GM12878 (cell line): ENCODE measurements around the gene SNED1. TPM values are rescaled to one million over a fixed set of nuclear protein-coding genes. Genes with fewer than 3 reads are reported as not detected.
A peak's percentile ranks its signal among the peaks of the same experiment; 100 is the strongest.

Experiments
- ATAC-seq: fragments of 200-7000 bp; cut with Tn5 transposase; 3 replicates; pipeline ENCODE4 v1.9.1; 2020; ENCODE audit warnings: mild to moderate bottlenecking, moderate library complexity
- BruUV-seq: library from RNA; stranded (reverse); fragments of 400-500 nt; replicated peaks from 2 replicates; lab custom pipeline; 2021; lab: Mats Ljungman, UMichigan
- CTCF ChIA-PET: fragments of 300-600 bp; sonication (Branson Sonifier 250); formaldehyde crosslinking; extraction: SDS; loops from one replicate; lab custom pipeline; 2021; ENCODE audit warnings: inconsistent platforms; lab: Yijun Ruan, JAX
- POLR2A ChIA-PET: fragments of 350-600 bp; formaldehyde crosslinking; extraction: SDS; loops from one replicate; lab custom pipeline; 2021; ENCODE audit warnings: inconsistent platforms; lab: Charles Lee
- RAD21 ChIA-PET: fragments of 300-600 bp; sonication (Branson Sonifier 250); formaldehyde crosslinking; loops from one replicate; lab custom pipeline; 2023; ENCODE audit warnings: antibody characterized with exemption; ENCODE audit not compliant: unreplicated experiment; lab: Charles Lee
- SMC1A ChIA-PET: fragments of 300-600 bp; sonication (Branson Sonifier 250); formaldehyde crosslinking; loops from one replicate; lab custom pipeline; 2023; ENCODE audit not compliant: unreplicated experiment, uncharacterized antibody; lab: Charles Lee
- DNase-seq: peaks from one replicate; pipeline ENCODE4 v3.0.0-alpha.2; 2011; ENCODE audit warnings: low read depth, low spot score
- FAIRE-seq: peaks from 3 replicates; lab custom pipeline; 2011; peaks lifted over from hg19 to GRCh38; lab: Jason Lieb, UNC
- H2AFZ ChIP-seq: 2 replicates; pipeline ENCODE4 v1.6.0; 2011; ENCODE audit warnings: low read depth, low read length, control low read depth; ENCODE audit not compliant: control insufficient read depth
- H3K27ac ChIP-seq: 2 replicates; pipeline ENCODE4 v1.5.1; 2011; ENCODE audit warnings: control low read depth; ENCODE audit not compliant: control insufficient read depth, insufficient read depth
- H3K27me3 ChIP-seq, 2 experiments: replicated peaks in 1 of 2; 2 replicates each; pipeline versions ENCODE4 v1.6.0 to v1.6.1; 2011; ENCODE audit warnings: low read length in 1 of 2; ENCODE audit not compliant: control insufficient read depth in 2 of 2, insufficient read depth in 2 of 2
- H3K36me3 ChIP-seq, 2 experiments: 2 replicates each; pipeline ENCODE4 v1.5.1; 2011; ENCODE audit warnings: low read length in 1 of 2; ENCODE audit not compliant: control insufficient read depth in 2 of 2, insufficient read depth in 2 of 2
- H3K4me1 ChIP-seq: 2 replicates; pipeline ENCODE4 v1.6.1; 2011; ENCODE audit warnings: mild to moderate bottlenecking, low read length, moderate library complexity, mixed read lengths; ENCODE audit not compliant: control insufficient read depth, insufficient read depth
- H3K4me2 ChIP-seq: 2 replicates; pipeline ENCODE4 v1.6.0; 2011; ENCODE audit warnings: control low read depth; ENCODE audit not compliant: control insufficient read depth, insufficient read depth
- H3K4me3 ChIP-seq: fragments of 200-600 bp; sonication (generic); 2 replicates; pipeline ENCODE4 v1.5.1; 2016
- H3K79me2 ChIP-seq: 2 replicates; pipeline ENCODE4 v1.6.0; 2011; ENCODE audit warnings: low read length; ENCODE audit not compliant: control insufficient read depth, insufficient read depth
- H3K9ac ChIP-seq: 2 replicates; pipeline ENCODE4 v1.8.0; 2011; ENCODE audit warnings: low read length, control low read depth, mixed read lengths; ENCODE audit not compliant: control insufficient read depth, insufficient read depth
- H3K9me3 ChIP-seq: replicated peaks from 3 replicates; pipeline ENCODE4 v1.5.1; 2011; ENCODE audit warnings: mild to moderate bottlenecking, low read length; ENCODE audit not compliant: control insufficient read depth, insufficient read depth
- H4K20me1 ChIP-seq: 2 replicates; pipeline ENCODE4 v1.6.0; 2011; ENCODE audit not compliant: control insufficient read depth, insufficient read depth
- CBX5 ChIP-seq: sonication (generic); IDR thresholded peaks from 2 replicates; pipeline ENCODE4 v1.6.1; 2016; ENCODE audit warnings: low read depth, moderate library complexity, mild to moderate bottlenecking, inconsistent platforms
- CREB1 ChIP-seq: IDR thresholded peaks from 2 replicates; pipeline ENCODE4 v1.6.1; 2012; ENCODE audit warnings: low read depth, mild to moderate bottlenecking, inconsistent platforms
- E4F1 ChIP-seq: fragments of 450-650 bp; IDR thresholded peaks from 2 replicates; pipeline ENCODE4 v1.6.1; 2018; ENCODE audit warnings: borderline replicate concordance, mild to moderate bottlenecking; ENCODE audit not compliant: partially characterized antibody
- IKZF1 ChIP-seq: fragments of 450-650 bp; conservative IDR thresholded peaks from 2 replicates; pipeline ENCODE4 v1.6.1; 2017; ENCODE audit warnings: antibody characterized with exemption, mild to moderate bottlenecking
- IKZF2 ChIP-seq, 2 experiments: fragments of 450-650 bp; IDR thresholded peaks; 2 replicates each; pipeline ENCODE4 v1.6.1; 2017; ENCODE audit warnings: mild to moderate bottlenecking in 2 of 2, moderate library complexity in 2 of 2
- MEF2A ChIP-seq: IDR thresholded peaks from 2 replicates; pipeline ENCODE4 v1.6.1; 2011; ENCODE audit warnings: low read depth, mild to moderate bottlenecking, low read length, moderate library complexity; ENCODE audit not compliant: insufficient read depth
- MEF2B ChIP-seq: fragments of 450-650 bp; IDR thresholded peaks from 2 replicates; pipeline ENCODE4 v1.6.1; 2018; ENCODE audit warnings: mild to moderate bottlenecking, moderate library complexity; ENCODE audit not compliant: partially characterized antibody, poor library complexity, severe bottlenecking
- MTA3 ChIP-seq: IDR thresholded peaks from 2 replicates; pipeline ENCODE4 v1.6.1; 2012; ENCODE audit warnings: low read length, inconsistent platforms, borderline replicate concordance
- POLR2AphosphoS5 ChIP-seq: IDR thresholded peaks from 2 replicates; pipeline ENCODE4 v1.6.1; 2011; ENCODE audit warnings: mild to moderate bottlenecking, low read length, inconsistent platforms
- RAD51 ChIP-seq: fragments of 450-650 bp; IDR thresholded peaks from 2 replicates; pipeline ENCODE4 v1.6.1; 2016; ENCODE audit warnings: moderate library complexity, mild to moderate bottlenecking, inconsistent platforms
- RUNX3 ChIP-seq: IDR thresholded peaks from 2 replicates; pipeline ENCODE4 v1.6.1; 2012; ENCODE audit warnings: low read length, inconsistent platforms
- SMARCA5 ChIP-seq: fragments of 450-650 bp; IDR thresholded peaks from 2 replicates; pipeline ENCODE4 v1.6.1; 2017; ENCODE audit warnings: mild to moderate bottlenecking
- YY1 ChIP-seq: IDR thresholded peaks from 2 replicates; pipeline ENCODE4 v1.6.1; 2011; ENCODE audit warnings: low read depth, mild to moderate bottlenecking, low read length
- ZBTB4 ChIP-seq: fragments of 450-650 bp; formaldehyde crosslinking; IDR thresholded peaks from 2 replicates; pipeline ENCODE4 v1.4.0; 2022; ENCODE audit warnings: mild to moderate bottlenecking, moderate library complexity
- ZZZ3 ChIP-seq: IDR thresholded peaks from 2 replicates; pipeline ENCODE4 v1.6.1; 2011; ENCODE audit warnings: low read depth; ENCODE audit not compliant: control insufficient read depth, insufficient read length
- WGBS: methylation state at CpG from one replicate; pipeline ENCODE4 v1.1.6; 2016; ENCODE audit warnings: low lambda C conversion rate; ENCODE audit not compliant: insufficient replicate concordance, insufficient coverage; ENCODE audit errors: missing lambda C conversion rate; 5-methylcytosine and 5-hydroxymethylcytosine counted together
- in situ Hi-C: fragments of 300-500 bp; cut with MboI; formaldehyde crosslinking; loops from 9 replicates; pipeline ENCODE4 v1.14.3; 2018; ENCODE audit warnings: mixed read lengths
- intact Hi-C: fragments of 100-400 bp; cut with micrococcal nuclease; formaldehyde crosslinking; loops from one replicate; pipeline ENCODE4 v1.14.2; 2022; ENCODE audit not compliant: unreplicated experiment
- polyA plus RNA-seq, 11 experiments: library from polyadenylated mRNA; depleted of rRNA in 4 of 11; unstranded in 6 of 11; stranded (reverse) in 5 of 11; fragments of >200 nt; fragmentation: Nextera tagmentation in 4 of 11; fragmentation: Illumina TruSeq in 1 of 11; extraction: Ambion mirVana in 4 of 11; extraction: Trizol in 1 of 11; gene quantifications; 1 replicate in 1 of 11; 2 replicates in 10 of 11; pipeline versions ENCODE4 v1.2.1 to v1.2.3, GENCODE V29; 2011 to 2016; ENCODE audit warnings: inconsistent platforms in 2 of 11, missing spikeins in 2 of 11, low read depth in 1 of 11
- total RNA-seq, 4 experiments: library from RNA; depleted of rRNA in 3 of 4; stranded (reverse); fragments of >200 nt in 3 of 4; fragmentation: Illumina TruSeq in 1 of 4; extraction: Trizol in 1 of 4; gene quantifications; 2 replicates each; pipeline versions ENCODE4 v1.2.1 to v1.2.3, GENCODE V29; 2013 to 2021
- TF ChIP-seq, protein P1 (sequence below): IDR thresholded peaks from 2 replicates; pipeline ENCODE4 v1.6.1; 2011; ENCODE audit warnings: borderline replicate concordance, low read depth, mild to moderate bottlenecking, moderate library complexity, mixed read lengths, low read length; ENCODE audit not compliant: insufficient read depth; ENCODE audit errors: extremely low read length

SNED1 gene
- total and polyA plus RNA-seq, 10 of the 15 experiments (the other 5 are each of a cell fraction or from before 2014, with no cell fraction given), result 0.05 to 8.4 (median 3.0) TPM

- no peaks in the 10 kb centered on the region for H3K9me3 ChIP-seq
- H3K27me3 ChIP-seq, result no peaks in the 10 kb centered on the region
- RAD21 ChIA-PET, result interaction anchor here (0.6 to 4.9 kb wide), 11 partner anchors 10 to 207 kb away, joined by 3 to 43 read pairs (median 3); partner anchors contain the start of genes MTERF4, PASK and PPP1R7
- H3K36me3 ChIP-seq, result peaks cover 10 to 15% of the 10 kb centered on the region in 2 experiments; a peak in 3 of 4 replicates
- peaks cover 33% of the 10 kb centered on the region for H3K4me1 ChIP-seq
- in situ Hi-C loops, result no loop called here
- peaks cover 30% of the 10 kb centered on the region for H3K79me2 ChIP-seq
- CTCF ChIA-PET, result interaction anchor here (1.1 to 2.0 kb wide), 6 partner anchors 10 to 39 kb away, joined by 3 to 10 read pairs (median 6); partner anchors contain the start of genes PASK and PPP1R7
- ATAC-seq, result peak; percentile 79
- H3K4me3 ChIP-seq, result peak overlapping the region; percentile 11; the same call in 1 of the 2 replicates
- WGBS, result under 1% methylated on average over 19 of the region's 19 CpGs
- POLR2A ChIA-PET, result interaction anchor here (0.8 to 5.2 kb wide), 7 partner anchors 10 to 23 kb away, joined by 3 to 54 read pairs (median 4); partner anchors contain the start of gene MTERF4
- DNase-seq, result no peak
- SMC1A ChIA-PET, result interaction anchor here (0.6 to 6.5 kb wide), 9 partner anchors 9 to 730 kb away, joined by 3 to 53 read pairs (median 6); partner anchors contain the start of genes MTERF4, PASK and PPP1R7
- BruUV-seq, result no TSS peak
- peak overlapping the region; percentile 56 for H3K9ac ChIP-seq
- H4K20me1 ChIP-seq, result no peaks in the 10 kb centered on the region
- peak; percentile 70 for FAIRE-seq
- intact Hi-C loops, result loop anchor here (1.0 kb wide), 1 partner anchor 16 kb away; no protein-coding TSS in a partner anchor
- H3K27ac ChIP-seq, result peak overlapping the region; percentile 82
- peak overlapping the region; percentile 90 for H3K4me2 ChIP-seq
- peak overlapping the region; percentile 69 for H2AFZ ChIP-seq
- TF ChIP-seq POLR2AphosphoS5 (peak; percentile 77), CREB1 (no peak), IKZF1 (peak; percentile 31; the same call in 1 of the 2 replicates), E4F1 (no peak), SMARCA5 (peak; percentile 19; the same call in 1 of the 2 replicates), MEF2B (no peak), CBX5 (no peak), ZBTB4 (CRISPR knock-in tag) (no peak), MTA3 (no peak), RAD51 (no peak), IKZF2 (IDR thresholded peaks at IDR 0.05) (peak in 1 of 2 experiments; percentile 15; a peak in 1 of 4 replicates), YY1 (peak; percentile 58; the same call in 1 of the 2 replicates), RUNX3 (0 out of 2 replicates have a peak, but pooled peaks have one; percentile 5), ZZZ3 (no peak), MEF2A (0 out of 2 replicates have a peak, but pooled peaks have one; percentile 12)
- TF ChIP-seq, protein P1, sequence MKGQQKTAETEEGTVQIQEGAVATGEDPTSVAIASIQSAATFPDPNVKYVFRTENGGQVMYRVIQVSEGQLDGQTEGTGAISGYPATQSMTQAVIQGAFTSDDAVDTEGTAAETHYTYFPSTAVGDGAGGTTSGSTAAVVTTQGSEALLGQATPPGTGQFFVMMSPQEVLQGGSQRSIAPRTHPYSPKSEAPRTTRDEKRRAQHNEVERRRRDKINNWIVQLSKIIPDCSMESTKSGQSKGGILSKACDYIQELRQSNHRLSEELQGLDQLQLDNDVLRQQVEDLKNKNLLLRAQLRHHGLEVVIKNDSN, result no peak
These were observed 112.4 kb downstream of the SNED1 start for GRCh38 chr2:241110607-241111439.
